Cortex of kidney (tissue), 1 donor: ENCODE measurements around the gene MBP.

ENCODE experiments used
- DNase-seq: peaks from one replicate; lab custom pipeline; 2025; lab: John Stamatoyannopoulos, UW

MBP gene

DNA sequence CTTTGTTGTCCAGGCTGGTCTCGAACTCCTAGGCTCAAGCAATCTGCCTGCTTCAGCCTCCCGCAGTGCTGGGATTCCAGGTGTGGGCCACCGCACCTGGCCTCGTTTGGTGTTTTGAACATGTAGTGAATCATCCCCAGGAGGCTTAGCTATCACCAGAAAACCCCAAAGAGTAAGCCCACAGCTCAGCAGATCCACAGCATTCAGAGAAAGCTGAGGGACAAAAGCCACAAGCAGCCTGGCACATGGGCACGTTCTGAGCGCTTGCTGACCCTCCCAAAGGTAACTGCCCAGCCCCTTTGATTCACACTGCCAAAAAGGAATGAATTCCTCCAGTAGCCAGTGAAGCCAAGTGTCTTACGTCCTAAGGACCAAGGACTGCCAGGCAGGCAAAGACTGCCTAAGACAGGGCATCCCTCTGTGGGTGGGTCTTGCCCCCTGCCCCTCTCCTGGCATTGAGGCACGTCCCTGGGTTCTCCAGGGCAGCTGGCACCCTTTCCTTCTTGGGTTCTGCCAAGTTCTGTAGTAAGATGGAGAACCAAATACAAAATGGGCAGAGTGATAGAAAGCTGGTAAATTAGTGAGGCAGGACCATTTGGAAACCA is 31.7 kb downstream of the MBP start:
- DNase-seq, result no peak

DNA sequence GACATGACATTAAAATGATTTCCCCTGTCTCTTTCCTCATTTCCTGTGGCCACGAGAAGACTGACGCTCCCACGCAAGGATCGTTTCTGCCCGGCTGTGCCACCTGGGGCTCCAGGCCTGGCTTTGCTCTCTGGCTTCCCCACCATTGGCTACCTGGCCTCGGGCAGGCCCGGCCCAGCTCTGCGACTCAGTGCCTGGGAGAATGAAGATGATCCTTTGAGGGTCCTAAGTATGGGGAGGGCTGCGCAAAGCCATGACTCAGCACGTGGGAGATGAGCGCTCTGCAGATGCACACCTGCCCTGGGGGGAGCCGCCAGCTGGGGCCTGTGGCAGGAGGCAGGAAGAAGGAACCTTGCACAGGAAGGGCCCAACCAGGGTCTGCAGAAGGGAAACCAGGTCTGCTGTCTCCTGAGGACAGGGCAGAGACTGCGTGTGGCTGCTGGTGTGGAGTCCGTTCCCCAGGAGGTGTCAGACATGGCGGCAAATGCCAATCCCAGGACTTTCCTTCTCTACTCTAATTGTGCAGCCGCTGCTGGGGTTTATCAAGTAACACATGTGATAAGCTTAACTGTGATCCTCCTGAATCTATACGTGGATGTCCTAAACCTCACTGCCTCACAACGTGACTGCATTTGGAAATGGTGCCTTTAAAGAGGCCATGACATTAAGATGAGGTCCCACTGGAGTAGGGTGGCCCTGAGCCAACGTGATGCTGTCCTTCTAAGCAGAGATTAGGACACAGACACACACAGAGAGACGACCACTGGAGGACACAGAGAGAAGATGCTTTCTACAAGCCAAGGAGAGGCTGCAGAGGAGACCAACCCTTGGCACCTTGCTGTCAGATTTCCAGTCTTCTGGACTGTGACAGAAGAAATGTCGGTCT is 32.9 kb downstream of the MBP start:
- DNase-seq, result no peak

DNA sequence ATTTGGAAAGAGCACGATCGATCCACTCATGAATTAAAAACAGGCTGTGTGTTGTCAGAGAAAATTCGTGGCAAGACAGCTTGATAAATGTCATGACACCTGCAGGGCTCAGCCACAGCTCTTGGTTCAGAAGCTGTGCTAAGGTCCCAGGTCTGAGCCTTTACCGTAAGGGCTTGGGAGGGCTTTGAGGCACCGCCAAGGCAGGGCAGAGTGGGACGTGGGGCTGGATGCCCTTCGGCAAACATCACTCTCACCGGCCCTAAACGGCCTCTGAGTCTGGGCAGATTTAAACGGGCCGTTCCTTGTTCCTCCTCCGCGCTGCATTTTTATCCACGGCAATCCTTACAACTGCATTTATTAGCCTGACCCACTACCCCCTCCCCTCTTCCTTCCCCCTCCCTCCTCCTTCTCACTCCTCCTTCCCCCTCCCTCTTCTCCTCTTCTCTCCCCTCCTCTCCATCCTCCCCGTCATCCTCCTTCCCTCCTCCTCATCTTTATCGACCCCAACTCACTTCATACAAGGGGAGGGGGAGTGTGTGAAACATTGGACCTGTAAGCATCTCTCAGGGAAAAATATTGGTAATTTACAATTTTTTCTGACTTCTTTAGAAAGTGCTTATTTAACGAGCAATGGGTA is 33.9 kb downstream of the MBP start:
- DNase-seq, result no peak

DNA sequence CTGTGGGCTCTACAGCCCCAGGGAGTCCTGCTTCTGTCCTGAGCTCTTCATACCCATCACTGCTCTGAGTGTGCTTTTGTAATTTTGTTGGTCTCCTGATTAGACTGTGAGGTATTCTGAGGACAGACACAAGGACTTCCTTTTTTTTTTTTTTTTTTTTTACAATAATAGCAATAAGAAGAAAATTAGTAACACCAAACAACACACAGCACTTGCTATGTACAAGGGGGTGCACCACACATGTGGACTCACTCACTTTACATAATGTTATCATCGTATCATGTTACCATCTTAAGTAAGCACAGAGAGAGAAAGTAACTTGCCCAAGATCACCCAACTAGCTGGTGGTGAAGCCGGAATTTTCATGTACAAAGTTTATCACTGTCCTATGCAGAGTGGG is 34.6 kb downstream of the MBP start:
- no peak for DNase-seq

DNA sequence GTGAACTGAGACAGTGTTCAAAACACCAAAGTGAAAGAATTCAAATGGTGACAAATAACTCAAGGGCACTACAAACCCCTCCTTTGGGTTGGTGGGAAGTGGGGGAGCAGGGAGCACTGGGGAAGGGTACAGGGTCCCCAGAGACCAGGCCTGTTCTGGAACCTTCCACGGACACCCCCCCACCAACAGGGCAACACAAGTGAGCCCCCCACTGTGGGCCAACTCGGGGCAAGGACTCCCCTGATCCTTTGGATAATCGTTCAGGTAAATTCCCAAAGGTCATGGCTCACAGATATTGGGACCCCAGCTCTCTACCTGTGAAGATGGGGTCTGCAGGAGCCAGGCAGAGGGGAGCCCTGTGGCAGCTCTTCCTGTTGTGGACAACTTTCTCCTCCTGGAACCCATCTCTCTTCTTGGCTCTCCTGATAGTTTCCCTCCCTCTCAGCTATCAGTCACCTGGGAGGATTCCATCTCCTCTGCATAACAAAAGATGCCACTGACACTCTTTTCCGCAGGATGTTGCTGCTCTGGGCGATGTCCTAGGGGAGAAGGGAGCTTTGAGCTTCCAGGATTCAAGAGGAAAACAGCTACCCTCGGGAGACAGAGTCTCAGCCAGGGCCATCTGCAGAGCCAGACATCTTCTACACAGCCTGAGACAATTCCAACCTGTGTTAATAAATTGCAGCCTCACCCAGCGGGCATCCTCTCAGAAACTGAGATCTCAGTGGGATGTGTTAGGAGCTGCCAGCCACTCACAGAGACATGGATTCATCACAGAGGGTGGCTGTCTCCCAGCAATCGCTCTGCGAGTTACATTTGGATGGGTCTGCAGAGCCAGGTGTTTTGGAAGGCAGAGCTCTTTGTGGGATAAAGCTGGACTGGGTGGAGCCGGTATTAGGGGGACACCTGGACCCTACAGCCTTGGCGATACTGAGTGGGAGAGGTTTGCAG is 35.4 kb downstream of the MBP start:
- DNase-seq, result no peak

DNA sequence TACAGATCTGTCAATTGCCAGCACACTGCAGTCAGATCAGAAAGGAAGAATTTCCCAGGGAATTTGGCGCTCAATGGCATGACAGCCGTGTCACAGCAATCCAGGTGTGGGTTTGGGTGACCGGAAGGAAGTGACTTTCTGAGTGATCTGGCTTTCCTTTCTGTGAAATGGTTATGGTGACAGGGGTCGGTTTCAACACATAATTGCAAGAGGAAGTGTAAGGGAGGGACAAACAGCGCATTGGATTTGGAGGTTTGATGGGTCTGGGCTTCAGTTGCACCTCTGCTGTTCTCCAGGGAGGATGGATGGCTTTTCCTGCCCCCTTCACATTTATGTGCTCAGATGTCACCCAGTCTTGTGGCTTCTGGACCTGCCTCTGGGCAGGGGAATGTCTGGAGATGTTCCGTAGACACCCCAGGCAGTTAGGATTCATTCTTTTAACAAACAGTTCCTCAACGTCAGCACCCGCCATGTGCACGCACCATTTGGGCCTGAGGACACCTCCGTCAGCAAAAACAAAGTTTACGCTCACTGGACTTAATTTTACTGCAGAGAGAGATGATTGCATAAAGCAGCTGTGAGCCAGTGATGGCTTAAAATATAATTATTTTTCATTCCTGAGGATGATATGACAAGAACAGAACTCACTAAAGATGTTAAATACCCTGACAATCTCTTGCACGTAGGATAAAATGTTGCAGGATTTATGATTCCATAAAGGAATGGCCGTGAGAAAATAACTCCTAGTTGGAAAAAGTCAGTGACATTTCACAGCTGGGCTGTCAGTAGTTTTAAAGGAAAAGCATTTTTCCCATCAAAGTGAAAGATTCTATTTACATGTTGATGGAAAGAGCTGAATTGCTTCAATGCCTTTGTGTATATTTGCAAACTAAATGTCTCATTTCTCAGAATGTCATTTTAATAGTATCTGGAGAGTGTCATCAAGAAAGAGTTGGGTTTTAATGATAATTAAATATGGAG is 36.9 kb downstream of the MBP start:
- no peak for DNase-seq

DNA sequence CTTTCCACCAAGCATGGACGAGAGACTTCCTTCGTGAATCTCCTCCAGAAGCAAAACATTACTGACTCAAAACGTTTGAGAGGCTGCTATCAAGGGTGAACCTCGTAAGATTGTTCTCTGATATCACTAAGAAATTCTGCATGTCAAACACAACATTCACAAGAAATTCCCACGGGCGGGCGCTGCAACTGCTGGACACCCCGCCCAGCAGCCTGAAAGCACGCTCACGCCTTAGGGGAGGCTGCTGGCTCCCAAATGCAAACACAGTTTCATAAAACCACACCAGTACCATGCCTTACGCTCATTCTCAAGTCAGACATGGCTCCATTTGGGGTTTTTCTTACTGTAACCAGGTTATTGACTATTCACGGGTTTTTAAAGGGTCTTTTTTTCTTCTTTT is 39.0 kb downstream of the MBP start:
- no peak for DNase-seq

DNA sequence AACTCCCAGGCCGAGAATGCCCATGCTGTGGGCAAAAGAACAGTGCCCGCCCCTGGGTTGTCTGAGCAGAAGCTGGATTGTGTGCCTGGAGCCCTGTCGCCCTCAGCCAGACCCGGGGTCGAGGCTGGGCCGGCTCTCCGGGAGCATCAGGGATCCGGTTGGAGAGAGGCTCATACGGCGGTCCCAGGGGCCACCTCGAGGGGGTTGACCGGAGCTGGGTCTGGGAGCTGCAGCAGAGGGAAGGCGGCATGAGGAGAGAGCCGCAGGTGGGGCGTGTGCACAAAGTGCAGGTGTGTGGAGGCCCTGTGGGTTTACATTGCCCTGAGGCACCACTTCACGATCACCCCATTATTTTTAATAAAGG is 39.5 kb downstream of the MBP start:
- no peak for DNase-seq

DNA sequence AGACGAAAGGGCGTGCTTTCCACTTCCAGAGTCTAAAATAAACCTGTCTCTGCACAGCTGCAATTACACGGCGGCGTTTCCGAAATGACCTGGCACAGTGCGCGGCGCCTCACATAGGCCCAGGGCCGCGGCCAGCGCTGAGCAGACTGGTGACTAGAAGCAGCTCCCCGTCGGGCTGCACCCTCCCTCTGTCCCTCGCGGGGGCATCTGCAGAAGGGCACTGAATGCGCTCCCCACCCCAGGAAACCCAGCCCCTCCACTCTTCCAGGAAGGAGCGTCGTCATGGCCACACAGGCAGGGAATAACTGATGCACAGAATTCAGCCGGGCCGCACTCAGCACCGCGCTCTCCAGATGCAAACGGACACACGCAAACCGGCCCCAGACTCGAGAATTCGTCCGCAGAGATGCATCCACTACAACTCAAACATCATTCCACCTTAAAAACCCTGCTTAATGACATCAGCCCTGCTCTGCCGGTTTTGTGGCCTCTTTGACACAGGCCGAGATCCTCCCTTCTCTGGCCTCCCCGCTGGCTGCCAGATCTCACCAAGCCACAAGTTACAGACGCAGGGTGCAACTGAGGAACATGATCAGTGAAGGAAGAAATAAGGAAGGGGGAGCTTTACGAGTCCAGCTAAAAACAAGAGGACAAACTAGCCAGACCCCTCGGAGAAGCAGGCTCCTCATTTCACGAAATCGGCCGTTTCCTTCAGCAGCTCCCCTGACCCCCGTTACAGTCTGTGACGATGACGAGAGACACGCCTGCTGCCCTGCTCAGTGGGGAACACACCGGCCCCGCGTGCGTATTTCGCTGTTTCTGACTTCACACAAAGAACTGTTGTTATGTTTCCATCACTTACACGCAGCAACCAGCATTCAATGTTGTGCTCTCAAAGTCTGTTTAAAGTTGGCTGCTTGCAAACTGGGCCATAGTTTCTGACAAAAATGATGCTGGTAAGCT is 40.2 kb downstream of the MBP start:
- no peak for DNase-seq

DNA sequence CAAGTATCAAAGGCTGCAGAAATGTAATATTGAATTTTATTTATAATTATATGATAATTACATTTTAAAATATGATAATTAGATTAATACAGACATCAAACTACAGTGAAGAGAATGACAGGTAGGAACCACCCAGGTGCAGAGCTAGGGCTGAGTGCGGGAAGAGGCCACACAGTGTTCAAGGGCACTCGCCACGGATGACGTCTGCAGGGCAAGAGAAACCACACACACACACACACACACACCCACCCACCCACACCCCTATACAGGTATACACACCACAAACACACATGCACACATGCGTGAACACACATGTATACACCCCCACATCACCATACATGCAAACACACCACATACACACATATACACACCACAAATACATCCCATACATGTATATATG is 41.2 kb downstream of the MBP start:
- no peak for DNase-seq

DNA sequence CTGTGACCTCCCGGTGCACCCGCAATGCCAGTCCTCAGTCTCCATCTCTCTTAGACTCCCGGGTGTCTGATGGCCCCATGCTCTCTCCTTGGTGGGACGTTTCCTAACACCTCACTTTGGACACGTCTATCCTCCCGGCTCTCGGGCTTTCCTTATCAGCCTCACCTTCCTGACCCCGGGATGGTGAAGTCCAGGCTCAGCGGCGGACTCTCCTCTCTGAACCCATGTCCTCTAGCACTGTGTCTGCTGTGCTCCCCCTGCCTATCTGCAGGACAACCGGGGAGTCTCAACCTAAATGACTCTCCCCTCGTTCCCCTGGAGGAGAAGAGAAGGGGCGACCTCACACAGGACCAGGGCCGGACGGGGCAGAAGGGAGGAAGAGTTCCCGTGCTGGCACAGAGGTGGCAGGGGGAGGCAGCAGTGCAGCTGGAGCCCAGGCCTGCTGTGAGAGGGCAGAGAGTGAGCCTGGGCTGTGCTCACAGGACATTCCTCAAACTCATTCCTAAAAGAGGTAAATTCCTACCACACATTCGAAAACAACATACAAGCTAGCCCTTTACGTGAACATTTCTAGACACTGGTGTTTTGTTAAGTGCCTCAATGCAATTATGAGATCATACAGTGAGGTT is 41.9 kb downstream of the MBP start:
- no peak for DNase-seq

DNA sequence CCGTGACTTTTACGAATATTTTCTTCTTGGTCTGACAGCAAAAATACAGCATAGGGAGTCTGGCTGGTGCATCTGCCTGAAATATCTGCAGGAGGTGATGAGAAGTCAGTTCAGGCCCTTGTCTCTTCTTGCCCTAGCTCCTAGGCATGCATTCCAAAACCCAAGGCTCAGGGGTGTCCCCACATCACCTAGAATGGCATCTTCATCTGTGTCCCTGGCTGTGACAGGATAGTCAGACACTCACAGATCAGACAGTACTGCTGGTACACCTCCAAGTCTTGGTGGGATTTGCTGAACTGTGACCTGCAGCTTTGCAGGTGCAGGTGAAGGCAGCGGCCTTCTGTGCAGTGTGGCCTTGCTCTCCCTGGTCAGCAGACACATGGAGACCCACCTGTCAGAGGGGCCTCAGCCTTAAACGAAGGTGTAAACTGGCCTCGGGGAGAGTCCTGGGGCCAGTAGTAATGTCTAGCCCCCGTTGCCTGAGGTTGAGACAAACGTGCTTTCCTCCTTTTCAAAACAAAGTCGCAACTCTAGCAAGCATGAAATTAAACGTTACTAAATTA is 42.8 kb downstream of the MBP start:
- no peak for DNase-seq

DNA sequence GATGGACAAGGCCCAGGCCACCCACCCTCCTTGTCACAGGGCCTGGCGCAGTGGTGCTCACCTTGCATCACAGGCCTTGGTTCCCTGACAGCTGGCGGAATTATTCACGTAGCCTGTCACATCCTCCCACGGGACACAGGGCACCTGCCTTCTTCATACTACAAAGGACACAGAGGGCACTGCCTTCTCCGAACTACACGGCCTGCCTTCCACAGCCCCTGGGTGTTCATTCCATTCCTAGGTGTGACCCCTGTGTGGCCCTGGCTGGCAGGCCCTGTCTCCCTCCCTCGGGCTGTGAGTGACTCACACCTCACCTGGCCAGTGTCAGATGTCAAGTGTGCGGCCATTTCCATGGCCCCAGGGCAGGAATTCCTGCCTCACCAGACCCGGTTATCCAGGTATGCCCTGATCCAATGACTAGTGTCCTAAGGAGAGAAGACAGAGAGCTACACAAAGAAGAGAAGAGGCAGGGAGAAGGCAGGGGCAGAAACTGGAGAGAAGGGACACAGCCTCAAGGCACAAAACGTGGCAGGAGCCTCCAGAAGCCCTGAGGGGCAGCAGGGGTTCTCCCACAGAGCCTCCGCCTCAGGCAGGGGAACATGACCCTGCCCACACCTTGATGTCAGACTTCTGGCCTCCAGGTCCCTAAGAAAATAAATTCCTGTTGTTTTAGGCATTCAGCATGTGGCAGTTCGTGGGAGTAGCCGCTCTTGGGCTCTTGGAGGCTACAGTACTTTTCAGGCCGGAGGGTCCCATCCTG is 43.4 kb downstream of the MBP start:
- no peak for DNase-seq

DNA sequence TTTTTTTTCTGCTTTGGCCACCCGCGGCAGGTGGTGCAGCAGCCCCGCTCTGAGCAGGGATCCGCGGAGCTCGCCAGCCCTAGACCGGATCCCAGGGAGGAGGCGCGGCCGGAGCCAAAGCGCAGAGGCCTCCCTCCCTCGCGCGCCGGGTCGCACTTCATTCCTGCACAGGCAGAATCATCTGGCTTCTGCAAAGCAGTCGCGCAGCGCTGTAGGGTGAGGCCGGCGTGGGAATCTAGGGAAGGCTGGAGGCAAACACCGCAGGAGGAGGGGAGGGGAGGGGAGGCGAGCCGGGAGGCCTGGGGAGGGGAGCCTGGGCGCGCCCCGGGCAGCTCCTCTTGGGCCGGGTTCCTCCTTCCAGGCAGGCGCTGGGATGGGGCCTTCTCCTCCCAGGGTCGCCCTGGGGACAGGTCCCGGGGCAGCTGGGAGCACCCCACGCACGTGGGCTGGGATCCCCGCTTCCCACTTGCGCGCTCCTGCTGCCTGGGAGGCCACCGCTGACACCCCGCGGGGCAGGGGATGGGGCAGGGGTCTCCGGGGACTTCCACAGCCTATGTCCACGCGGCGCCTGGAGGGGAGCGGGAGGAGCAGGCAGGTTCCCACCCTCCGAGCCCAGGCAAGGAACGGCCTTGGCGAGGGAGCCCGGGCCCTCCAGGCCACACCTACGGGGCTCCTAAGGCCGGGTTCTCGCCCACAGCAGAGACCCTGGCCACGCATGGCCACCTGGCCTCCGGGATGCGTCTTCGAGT is 45.0 kb downstream of the MBP start:
- DNase-seq, result no peak

DNA sequence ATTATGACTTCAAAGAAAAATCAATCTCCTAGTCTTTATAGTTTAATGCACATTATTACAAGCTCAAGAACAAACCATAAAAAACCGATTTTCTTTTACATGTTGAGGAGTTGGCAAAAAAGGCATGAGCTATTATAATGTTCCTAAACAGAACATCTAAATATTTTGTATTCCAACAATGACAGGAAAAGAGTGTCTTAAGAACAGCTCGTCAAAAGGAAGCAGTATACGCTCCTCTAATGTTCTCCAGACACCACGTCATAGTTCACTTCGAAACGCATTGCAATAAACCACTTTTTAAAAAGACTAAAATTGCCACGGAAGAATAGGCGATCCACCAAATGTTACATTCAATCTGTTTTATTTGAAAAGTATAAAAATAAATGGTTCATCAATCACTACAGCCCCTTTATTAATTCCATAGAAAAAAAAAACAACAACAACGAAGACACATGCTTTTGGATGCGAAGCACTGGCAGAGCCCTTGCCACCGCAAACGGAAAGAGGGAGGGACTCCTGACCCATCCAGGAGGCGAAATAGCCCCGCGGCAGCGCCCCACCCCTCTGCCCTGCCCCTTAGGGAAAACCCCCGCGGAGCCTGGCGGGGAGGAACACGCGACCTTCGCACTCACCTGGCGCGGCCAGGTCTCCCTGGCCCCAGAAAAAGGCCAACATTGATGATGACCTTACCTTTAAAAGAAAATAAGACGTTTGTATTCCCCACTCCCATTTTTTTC is 45.8 kb downstream of the MBP start:
- DNase-seq, result no peak

DNA sequence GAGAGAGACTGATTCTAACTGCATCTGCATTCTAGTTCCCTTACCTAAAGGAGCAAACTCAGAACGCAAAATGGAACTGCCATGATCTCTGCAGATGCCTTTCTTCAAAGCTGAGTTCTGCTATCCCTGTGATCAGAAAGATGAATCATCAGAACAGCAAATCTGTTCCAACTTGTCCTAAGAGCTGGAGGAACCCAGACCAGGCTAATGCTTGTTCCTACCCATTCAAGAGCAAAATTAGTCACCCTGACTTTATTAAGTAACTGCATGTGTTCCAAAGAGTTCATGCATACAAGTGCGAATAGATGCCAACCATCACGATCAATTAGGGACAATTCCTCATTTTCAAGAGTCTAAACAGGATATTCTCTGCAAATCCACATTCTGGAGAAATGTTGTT is 46.5 kb downstream of the MBP start:
- DNase-seq, result no peak

DNA sequence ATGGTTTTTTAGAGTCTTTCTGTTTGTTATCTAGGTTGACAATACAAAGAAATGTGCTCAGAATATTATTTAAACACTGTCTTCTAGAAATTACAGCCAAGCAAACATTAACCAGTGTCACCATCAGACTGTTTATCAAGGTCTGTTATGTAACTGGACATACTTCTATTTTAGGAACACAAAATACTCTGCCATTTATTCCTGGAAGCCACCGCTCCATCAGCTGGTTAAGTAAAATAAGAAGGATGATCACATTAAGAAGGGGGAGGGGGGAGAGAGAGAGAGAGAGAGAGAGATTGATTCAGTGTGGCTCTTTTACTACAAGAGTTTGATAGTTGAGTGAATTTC is 47.9 kb downstream of the MBP start:
- DNase-seq, result no peak
